ENCODE measurements around the gene OPN4. TPM values are rescaled to one million over a fixed set of nuclear protein-coding genes. Genes with fewer than 3 reads are reported as not detected.

The OPN4 gene
- not detected for polyA plus RNA-seq (2013, experiment 1 of 2)
- not detected for polyA plus RNA-seq (2013, experiment 2 of 2)

- 90% methylated on average over 17 of the region's 17 CpGs for WGBS
- DNase-seq = peak; percentile 37
- Histone ChIP-seq H2AK5ac (ENCODE audit: low read length, severe bottlenecking) (no peak within 1 kb of the TSS), H2BK15ac (ENCODE audit: low read depth, poor library complexity, severe bottlenecking) (no peak within 1 kb of the TSS), H3K4ac (ENCODE audit: low read depth in 1 of 2, low read length in 2 of 2) (no peak within 1 kb of the TSS), H4K8ac (ENCODE audit: low read length) (no peak within 1 kb of the TSS), H3K4me2 (ENCODE audit: low read length, poor library complexity, severe bottlenecking) (no peak within 1 kb of the TSS), H4K91ac (ENCODE audit: low read length) (no peak within 1 kb of the TSS), H3K14ac (ENCODE audit: low read length in 2 of 2) (peak within 1 kb of the TSS in 1 of 2 experiments; percentile 29), H3K18ac (ENCODE audit: low read depth in 1 of 2, low read length in 2 of 2) (no peak within 1 kb of the TSS), H3K27me3 (ENCODE audit: control insufficient read depth in 1 of 2, insufficient read depth in 1 of 2, low read length in 2 of 2) (peaks cover 14 to 22% of the 10 kb centered on the region in 2 experiments), H3K4me1 (ENCODE audit: control insufficient read depth, insufficient read depth, low read depth, low read length) (peaks cover 13% of the 10 kb centered on the region), H2AFZ (ENCODE audit: low read depth, low read length) (no peak within 1 kb of the TSS), H3K27ac (ENCODE audit: low read length, poor library complexity, severe bottlenecking) (no peak within 1 kb of the TSS), H3K9ac (ENCODE audit: low read length) (no peak within 1 kb of the TSS), H3K9me3 (ENCODE audit: control insufficient read depth, low read length) (no peaks in the 10 kb centered on the region), H2BK12ac (ENCODE audit: low read length in 2 of 2) (peak within 1 kb of the TSS in 1 of 2 experiments; percentile 37), H2BK120ac (ENCODE audit: low read depth, low read length) (no peak within 1 kb of the TSS), H3K4me3 (ENCODE audit: insufficient read depth in 1 of 2, low read depth in 1 of 2, low read length in 2 of 2) (no peak within 1 kb of the TSS), H3K36me3 (ENCODE audit: control insufficient read depth in 1 of 2, insufficient read depth in 2 of 2, low read depth in 1 of 2, low read length in 2 of 2) (no peaks in the 10 kb centered on the region), H3K23ac (ENCODE audit: low read length in 2 of 2) (no peak within 1 kb of the TSS), H2BK5ac (ENCODE audit: low read depth, low read length, poor library complexity, severe bottlenecking) (no peak within 1 kb of the TSS), H3K79me1 (replicated peaks; ENCODE audit: low read length, poor library complexity, severe bottlenecking) (no peaks in the 10 kb centered on the region)
Observed at GRCh38 chr10:86654411-86655172, at the start of gene OPN4. Gene OPN4, plus strand, starts transcription at chr10:86654547. Its CDS starts 237 bp downstream, at chr10:86654784.

GRCh38 chr10:86607674-86608073 lies 46.7 kb upstream of the OPN4 start:
- H3K18ac ChIP-seq (ENCODE audit: low read depth in 1 of 2, low read length in 2 of 2) = no peak overlapping the region
- H3K27me3 ChIP-seq (ENCODE audit: control insufficient read depth in 1 of 2, insufficient read depth in 1 of 2, low read length in 2 of 2) = no peaks in the 10 kb centered on the region
- no peak overlapping the region for H3K4me3 ChIP-seq (ENCODE audit: insufficient read depth in 1 of 2, low read depth in 1 of 2, low read length in 2 of 2)
- H3K9ac ChIP-seq (ENCODE audit: low read length) = no peak overlapping the region
- no peaks in the 10 kb centered on the region for H3K79me1 ChIP-seq (replicated peaks; ENCODE audit: low read length, poor library complexity, severe bottlenecking)
- H4K8ac ChIP-seq (ENCODE audit: low read length) = no peak overlapping the region
- no peak overlapping the region for H2BK12ac ChIP-seq (ENCODE audit: low read length in 2 of 2)
- H2BK120ac ChIP-seq (ENCODE audit: low read depth, low read length) = no peak overlapping the region
- H3K9me3 ChIP-seq (ENCODE audit: control insufficient read depth, low read length) = peaks cover 17% of the 10 kb centered on the region
- H3K4me2 ChIP-seq (ENCODE audit: low read length, poor library complexity, severe bottlenecking) = no peak overlapping the region
- no peak overlapping the region for H3K23ac ChIP-seq (ENCODE audit: low read length in 2 of 2)
- H2BK15ac ChIP-seq (ENCODE audit: low read depth, poor library complexity, severe bottlenecking) = no peak overlapping the region
- no peak overlapping the region for H3K14ac ChIP-seq (ENCODE audit: low read length in 2 of 2)
- DNase-seq = no peak
- no peaks in the 10 kb centered on the region for H3K36me3 ChIP-seq (ENCODE audit: control insufficient read depth in 1 of 2, insufficient read depth in 2 of 2, low read depth in 1 of 2, low read length in 2 of 2)
- no peaks in the 10 kb centered on the region for H3K4me1 ChIP-seq (ENCODE audit: control insufficient read depth, insufficient read depth, low read depth, low read length)
- no peak overlapping the region for H2AK5ac ChIP-seq (ENCODE audit: low read length, severe bottlenecking)
- H2AFZ ChIP-seq (ENCODE audit: low read depth, low read length) = no peak overlapping the region
- no peak overlapping the region for H4K91ac ChIP-seq (ENCODE audit: low read length)
- no peak overlapping the region for H2BK5ac ChIP-seq (ENCODE audit: low read depth, low read length, poor library complexity, severe bottlenecking)
- no peak overlapping the region for H3K4ac ChIP-seq (ENCODE audit: low read depth in 1 of 2, low read length in 2 of 2)
- H3K27ac ChIP-seq (ENCODE audit: low read length, poor library complexity, severe bottlenecking) = no peak overlapping the region

- Histone ChIP-seq H2BK12ac (ENCODE audit: low read length in 2 of 2) (no peak overlapping the region), H3K79me1 (replicated peaks; ENCODE audit: low read length, poor library complexity, severe bottlenecking) (no peaks in the 10 kb centered on the region), H3K9ac (ENCODE audit: low read length) (no peak overlapping the region), H3K4me1 (ENCODE audit: control insufficient read depth, insufficient read depth, low read depth, low read length) (no peaks in the 10 kb centered on the region), H2BK15ac (ENCODE audit: low read depth, poor library complexity, severe bottlenecking) (no peak overlapping the region), H3K9me3 (ENCODE audit: control insufficient read depth, low read length) (peaks cover 17% of the 10 kb centered on the region), H2BK120ac (ENCODE audit: low read depth, low read length) (no peak overlapping the region), H3K23ac (ENCODE audit: low read length in 2 of 2) (no peak overlapping the region), H2BK5ac (ENCODE audit: low read depth, low read length, poor library complexity, severe bottlenecking) (no peak overlapping the region), H3K18ac (ENCODE audit: low read depth in 1 of 2, low read length in 2 of 2) (no peak overlapping the region), H3K36me3 (ENCODE audit: control insufficient read depth in 1 of 2, insufficient read depth in 2 of 2, low read depth in 1 of 2, low read length in 2 of 2) (no peaks in the 10 kb centered on the region), H3K4me2 (ENCODE audit: low read length, poor library complexity, severe bottlenecking) (no peak overlapping the region), H3K27me3 (ENCODE audit: control insufficient read depth in 1 of 2, insufficient read depth in 1 of 2, low read length in 2 of 2) (no peaks in the 10 kb centered on the region), H3K27ac (ENCODE audit: low read length, poor library complexity, severe bottlenecking) (no peak overlapping the region), H3K4me3 (ENCODE audit: insufficient read depth in 1 of 2, low read depth in 1 of 2, low read length in 2 of 2) (no peak overlapping the region), H4K8ac (ENCODE audit: low read length) (no peak overlapping the region), H2AFZ (ENCODE audit: low read depth, low read length) (no peak overlapping the region), H3K14ac (ENCODE audit: low read length in 2 of 2) (no peak overlapping the region), H2AK5ac (ENCODE audit: low read length, severe bottlenecking) (no peak overlapping the region), H3K4ac (ENCODE audit: low read depth in 1 of 2, low read length in 2 of 2) (no peak overlapping the region), H4K91ac (ENCODE audit: low read length) (no peak overlapping the region)
- no peak for DNase-seq
Observed at GRCh38 chr10:86609920-86610319, 44.4 kb upstream of the OPN4 start.

GRCh38 chr10:86611386-86611785 lies 43.0 kb upstream of the OPN4 start:
- no peak overlapping the region for H3K14ac ChIP-seq (ENCODE audit: low read length in 2 of 2)

More at GRCh38 chr10:86611386-86611785, 43.0 kb upstream of the OPN4 start:
- H3K4me1 ChIP-seq (ENCODE audit: control insufficient read depth, insufficient read depth, low read depth, low read length) = no peaks in the 10 kb centered on the region
- no peak overlapping the region for H3K4me3 ChIP-seq (ENCODE audit: insufficient read depth in 1 of 2, low read depth in 1 of 2, low read length in 2 of 2)
- no peak overlapping the region for H2BK15ac ChIP-seq (ENCODE audit: low read depth, poor library complexity, severe bottlenecking)
- H4K8ac ChIP-seq (ENCODE audit: low read length) = no peak overlapping the region
- H2BK120ac ChIP-seq (ENCODE audit: low read depth, low read length) = no peak overlapping the region
- H3K36me3 ChIP-seq (ENCODE audit: control insufficient read depth in 1 of 2, insufficient read depth in 2 of 2, low read depth in 1 of 2, low read length in 2 of 2) = no peaks in the 10 kb centered on the region
- no peak overlapping the region for H4K91ac ChIP-seq (ENCODE audit: low read length)
- H2AFZ ChIP-seq (ENCODE audit: low read depth, low read length) = no peak overlapping the region
- H3K9ac ChIP-seq (ENCODE audit: low read length) = no peak overlapping the region
- no peak overlapping the region for H3K23ac ChIP-seq (ENCODE audit: low read length in 2 of 2)
- H3K27ac ChIP-seq (ENCODE audit: low read length, poor library complexity, severe bottlenecking) = no peak overlapping the region
- H3K4me2 ChIP-seq (ENCODE audit: low read length, poor library complexity, severe bottlenecking) = no peak overlapping the region
- H2BK12ac ChIP-seq (ENCODE audit: low read length in 2 of 2) = no peak overlapping the region
- H2AK5ac ChIP-seq (ENCODE audit: low read length, severe bottlenecking) = no peak overlapping the region
- H3K9me3 ChIP-seq (ENCODE audit: control insufficient read depth, low read length) = peaks cover 11% of the 10 kb centered on the region
- no peaks in the 10 kb centered on the region for H3K79me1 ChIP-seq (replicated peaks; ENCODE audit: low read length, poor library complexity, severe bottlenecking)
- H3K18ac ChIP-seq (ENCODE audit: low read depth in 1 of 2, low read length in 2 of 2) = no peak overlapping the region
- H2BK5ac ChIP-seq (ENCODE audit: low read depth, low read length, poor library complexity, severe bottlenecking) = no peak overlapping the region
- H3K4ac ChIP-seq (ENCODE audit: low read depth in 1 of 2, low read length in 2 of 2) = no peak overlapping the region
- no peak for DNase-seq
- 100% methylated on average over 1 of the region's 1 CpG for WGBS
- H3K27me3 ChIP-seq (ENCODE audit: control insufficient read depth in 1 of 2, insufficient read depth in 1 of 2, low read length in 2 of 2) = no peaks in the 10 kb centered on the region

Data from mesenchymal stem cell (in vitro differentiated cells and primary cell).